LNCAP (cell line): ENCODE measurements around the gene INPP5A.

Source experiments
- CTCF ChIP-seq: fragments of 450-650 bp; IDR thresholded peaks from 2 replicates; pipeline ENCODE4 v1.5.1; 2017; ENCODE audit warnings: mild to moderate bottlenecking

INPP5A gene

GRCh38 chr10:132582137-132582536 lies 44.5 kb downstream of the INPP5A start:
- no peak for TF ChIP-seq CTCF

GRCh38 chr10:132582771-132583170 lies 45.2 kb downstream of the INPP5A start:
- no peak for TF ChIP-seq CTCF

- TF ChIP-seq CTCF = no peak
Observed at GRCh38 chr10:132583456-132583855, 45.9 kb downstream of the INPP5A start.

GRCh38 chr10:132584081-132584480 lies 46.5 kb downstream of the INPP5A start:
- TF ChIP-seq CTCF = no peak

GRCh38 chr10:132585732-132586722 lies 48.4 kb downstream of the INPP5A start:
- no peak for TF ChIP-seq CTCF

GRCh38 chr10:132586739-132587138 lies 49.2 kb downstream of the INPP5A start:
- no peak for TF ChIP-seq CTCF

GRCh38 chr10:132587175-132587574 lies 49.6 kb downstream of the INPP5A start:
- no peak for TF ChIP-seq CTCF
